ENCODE data around the gene NTNG2. TPM values are rescaled to one million over a fixed set of nuclear protein-coding genes. Genes with fewer than 3 reads are reported as not detected.

Gene NTNG2
- total and polyA plus RNA-seq, 2 of the 13 experiments (the other 11 are each of a cell fraction or from before 2014, with no cell fraction given), result 0.02 to 0.36 TPM

DNA sequence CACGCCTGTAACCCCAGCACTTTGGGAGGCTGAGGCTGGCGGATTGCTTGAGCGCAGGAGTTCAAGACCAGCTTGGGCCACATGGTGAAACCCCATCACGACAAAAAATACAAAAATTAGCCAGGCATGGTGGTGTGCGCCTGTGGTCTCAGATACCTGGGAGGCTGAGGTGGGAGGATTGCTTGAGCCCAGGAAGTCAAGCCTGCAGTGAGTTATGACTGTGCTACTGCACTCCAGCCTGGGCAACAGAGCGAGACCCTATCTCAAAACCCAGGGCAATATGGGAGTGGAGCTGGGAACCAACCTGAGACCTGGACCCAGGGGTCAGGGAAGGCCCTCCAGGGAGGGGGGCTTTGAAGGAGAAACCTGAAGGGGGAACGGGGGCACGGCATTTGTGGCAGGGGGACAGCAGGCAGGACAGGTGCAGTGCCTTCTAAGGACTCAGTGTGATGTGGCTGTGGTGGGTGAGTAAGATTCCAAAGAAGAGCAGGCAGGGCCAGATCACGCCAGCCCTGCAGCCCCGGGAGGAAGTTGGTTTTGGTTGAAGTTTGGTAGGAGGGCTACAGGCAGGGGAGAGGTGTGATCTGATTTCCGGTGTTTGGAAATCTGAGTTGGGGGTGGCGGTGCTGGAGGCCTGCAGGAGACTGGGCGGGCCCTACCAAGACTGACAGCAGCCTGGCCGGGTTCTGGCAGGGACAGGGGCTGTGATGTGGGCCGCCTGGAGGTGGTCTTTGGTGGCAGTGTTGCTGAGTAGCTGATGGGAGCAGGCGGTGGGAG, 46.2 kb downstream of the NTNG2 start (continued):
- no peak for TF ChIP-seq ZNF253 (CRISPR knock-in tag; IDR thresholded peaks at IDR 0.05; ENCODE audit: borderline replicate concordance)

DNA sequence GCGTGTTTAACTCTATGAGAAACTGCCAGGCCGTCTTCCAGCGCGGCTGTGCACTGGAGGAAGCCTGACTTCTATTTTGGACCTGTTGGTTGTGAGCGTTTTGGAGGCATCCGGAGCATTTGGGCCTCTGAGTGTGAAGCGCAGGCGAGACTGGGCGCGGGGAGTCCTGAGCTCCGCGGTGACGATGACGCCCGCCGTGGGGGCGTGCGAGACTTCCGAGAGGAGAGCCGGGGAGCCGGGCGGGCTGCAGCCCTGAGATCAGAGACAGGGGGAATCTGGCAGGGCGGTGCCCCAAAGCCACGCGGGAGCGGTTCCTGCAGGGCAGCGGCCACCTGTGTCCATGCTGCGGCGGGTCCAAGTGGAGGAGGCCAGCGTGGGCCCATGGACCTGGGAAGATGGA, 47.4 kb downstream of the NTNG2 start:
- Histone ChIP-seq H3K4me2 (ENCODE audit: low read depth, low read length) (no peak overlapping the region), H2AFZ (ENCODE audit: low read length) (no peak overlapping the region), H4K20me1 (ENCODE audit: insufficient read depth, low read length) (no peaks in the 10 kb centered on the region), H3K36me3 (replicated peaks in 1 of 2; ENCODE audit: control insufficient read depth in 1 of 2, insufficient read depth in 2 of 2, low read length in 2 of 2) (no peaks in the 10 kb centered on the region), H3K9ac (ENCODE audit: insufficient read depth, low read depth, low read length) (no peak overlapping the region), H3K79me2 (ENCODE audit: insufficient read depth, low read length) (no peaks in the 10 kb centered on the region), H3K27me3 (ENCODE audit: control insufficient read depth in 1 of 2, insufficient read depth in 2 of 2, low read length in 2 of 2) (peaks cover 18 to 87% of the 10 kb centered on the region in 2 experiments; a peak in 4 of 5 replicates), H3K9me3 (ENCODE audit: low read length) (no peaks in the 10 kb centered on the region), H3K27ac (ENCODE audit: extremely low read length, insufficient read depth, low read length) (no peak overlapping the region), H3K4me1 (ENCODE audit: insufficient read depth, low read length) (no peaks in the 10 kb centered on the region), H3K4me3 (replicated peaks in 1 of 3; ENCODE audit: insufficient read depth in 1 of 3, low read depth in 2 of 3, low read length in 3 of 3) (no peak overlapping the region)
- TF ChIP-seq EZH2 (conservative IDR thresholded peaks at IDR 0.05; ENCODE audit: low read depth, low read length) (0 out of 2 replicates have a peak, but pooled peaks have one; percentile 11), ERF (CRISPR knock-in tag; IDR thresholded peaks at IDR 0.05) (no peak), SMARCC2 (IDR thresholded peaks at IDR 0.05) (no peak), ZNF326 (CRISPR knock-in tag; IDR thresholded peaks at IDR 0.05; ENCODE audit: borderline replicate concordance) (no peak)
- TF ChIP-seq, protein P1, sequence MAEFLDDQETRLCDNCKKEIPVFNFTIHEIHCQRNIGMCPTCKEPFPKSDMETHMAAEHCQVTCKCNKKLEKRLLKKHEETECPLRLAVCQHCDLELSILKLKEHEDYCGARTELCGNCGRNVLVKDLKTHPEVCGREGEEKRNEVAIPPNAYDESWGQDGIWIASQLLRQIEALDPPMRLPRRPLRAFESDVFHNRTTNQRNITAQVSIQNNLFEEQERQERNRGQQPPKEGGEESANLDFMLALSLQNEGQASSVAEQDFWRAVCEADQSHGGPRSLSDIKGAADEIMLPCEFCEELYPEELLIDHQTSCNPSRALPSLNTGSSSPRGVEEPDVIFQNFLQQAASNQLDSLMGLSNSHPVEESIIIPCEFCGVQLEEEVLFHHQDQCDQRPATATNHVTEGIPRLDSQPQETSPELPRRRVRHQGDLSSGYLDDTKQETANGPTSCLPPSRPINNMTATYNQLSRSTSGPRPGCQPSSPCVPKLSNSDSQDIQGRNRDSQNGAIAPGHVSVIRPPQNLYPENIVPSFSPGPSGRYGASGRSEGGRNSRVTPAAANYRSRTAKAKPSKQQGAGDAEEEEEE (CRISPR knock-in tag; IDR thresholded peaks at IDR 0.05; ENCODE audit: borderline replicate concordance), result no peak
- BruUV-seq (replicated peaks), result no TSS peak
- DNase-seq (ENCODE audit: low spot score), result no peak
- intact Hi-C loops (cut with micrococcal nuclease; ENCODE audit: unreplicated experiment), result no loop called here
- POLR2A ChIA-PET, result no interaction called here
- in situ Hi-C loops (cut with HindIII; ENCODE audit: extremely low pct_ligation_motif_present, low pct_unique_long_range_greater_than_20kb), result no loop called here
- no peak for FAIRE-seq
- CTCF ChIA-PET (ENCODE audit: low intra/inter-chr PET ratio, low total read pairs), result no interaction called here
- ATAC-seq, result no peak
- 48% methylated on average over 8 of the region's 30 CpGs for WGBS (ENCODE audit: low lambda C conversion rate)

All from HepG2 (cell line).